Natural killer cell (primary cell): ENCODE results near the gene MATN1. TPM values are rescaled to one million over a fixed set of nuclear protein-coding genes. Genes with fewer than 3 reads are reported as not detected.

Source experiments
- ATAC-seq, 3 donors: fragments of 150-1000 bp in 2 of 3; fragments of 200-7000 bp in 1 of 3; cut with Tn5 transposase; 1 replicate in 1 of 3; 2 replicates in 2 of 3; pipeline ENCODE4 v1.10.0; 2021; ENCODE audit warnings: mild to moderate bottlenecking in 2 of 3, moderate library complexity in 2 of 3
- DNase-seq, 2 donors: peaks; one replicate each; pipeline versions ENCODE4 v3.0.0 to v3.0.0-alpha.2; 2013 to 2021; ENCODE audit warnings: mixed read lengths in 1 of 2
- H3K27ac ChIP-seq: one replicate; pipeline ENCODE4 v1.5.1; 2013; ENCODE audit warnings: mild to moderate bottlenecking, low read length
- H3K27me3 ChIP-seq: one replicate; pipeline ENCODE4 v1.6.1; 2013; ENCODE audit warnings: low read length; ENCODE audit not compliant: control insufficient read depth, insufficient read depth
- H3K36me3 ChIP-seq: one replicate; pipeline ENCODE4 v1.6.1; 2013; ENCODE audit warnings: low read length; ENCODE audit not compliant: control insufficient read depth, insufficient read depth
- H3K4me1 ChIP-seq: one replicate; pipeline ENCODE4 v1.6.1; 2013; ENCODE audit warnings: low read length; ENCODE audit not compliant: control insufficient read depth, insufficient read depth
- H3K4me3 ChIP-seq: one replicate; pipeline ENCODE4 v1.5.1; 2013; ENCODE audit warnings: low read length
- H3K9me3 ChIP-seq: one replicate; pipeline ENCODE4 v1.6.1; 2013; ENCODE audit warnings: low read length; ENCODE audit not compliant: control insufficient read depth, insufficient read depth
- H3K27ac Mint-ChIP-seq, 2 donors: one replicate each; pipeline ENCODE4 v1.8.0; 2022; ENCODE audit warnings: mild to moderate bottlenecking in 2 of 2, mixed read lengths in 2 of 2, moderate library complexity in 1 of 2
- H3K27me3 Mint-ChIP-seq, 2 donors: one replicate each; pipeline ENCODE4 v1.8.0; 2022; ENCODE audit warnings: low read depth in 2 of 2, mixed read lengths in 2 of 2
- H3K36me3 Mint-ChIP-seq: one replicate; pipeline ENCODE4 v1.8.0; 2022; ENCODE audit warnings: mixed read lengths
- H3K4me1 Mint-ChIP-seq, 2 donors: one replicate each; pipeline ENCODE4 v1.8.0; 2022; ENCODE audit warnings: mixed read lengths in 2 of 2
- H3K4me3 Mint-ChIP-seq: one replicate; pipeline ENCODE4 v1.8.0; 2022; ENCODE audit warnings: mild to moderate bottlenecking, moderate library complexity, mixed read lengths
- H3K9me3 Mint-ChIP-seq, 2 donors: one replicate each; pipeline ENCODE4 v1.8.0; 2022; ENCODE audit warnings: mixed read lengths in 2 of 2
- WGBS: methylation state at CpG from one replicate; pipeline ENCODE4 v1.1.7; 2013; ENCODE audit warnings: missing lambda C conversion rate; ENCODE audit not compliant: insufficient coverage; 5-methylcytosine and 5-hydroxymethylcytosine counted together
- intact Hi-C: fragments of 100-400 bp; cut with micrococcal nuclease; formaldehyde crosslinking; loops from one replicate; pipeline ENCODE4 v1.14.2; 2022
- total RNA-seq, 4 donors: library from RNA; stranded (reverse); fragments of 120-200 nt in 1 of 4; gene quantifications; one replicate each; pipeline versions ENCODE4 v1.2.3 to v1.2.4, GENCODE V29; 2013 to 2022
- TF ChIP-seq, protein P1 (sequence below): fragments of 200-600 bp; IDR thresholded peaks from one replicate; pipeline ENCODE4 v1.8.0; 2022; ENCODE audit warnings: antibody characterized with exemption

The MATN1 gene
- total RNA-seq, 3 donors from 2014 or later (not counting 1 experiment from before 2014, with no cell fraction given): 0.93 to 1.7 (median 1.2) TPM

DNA sequence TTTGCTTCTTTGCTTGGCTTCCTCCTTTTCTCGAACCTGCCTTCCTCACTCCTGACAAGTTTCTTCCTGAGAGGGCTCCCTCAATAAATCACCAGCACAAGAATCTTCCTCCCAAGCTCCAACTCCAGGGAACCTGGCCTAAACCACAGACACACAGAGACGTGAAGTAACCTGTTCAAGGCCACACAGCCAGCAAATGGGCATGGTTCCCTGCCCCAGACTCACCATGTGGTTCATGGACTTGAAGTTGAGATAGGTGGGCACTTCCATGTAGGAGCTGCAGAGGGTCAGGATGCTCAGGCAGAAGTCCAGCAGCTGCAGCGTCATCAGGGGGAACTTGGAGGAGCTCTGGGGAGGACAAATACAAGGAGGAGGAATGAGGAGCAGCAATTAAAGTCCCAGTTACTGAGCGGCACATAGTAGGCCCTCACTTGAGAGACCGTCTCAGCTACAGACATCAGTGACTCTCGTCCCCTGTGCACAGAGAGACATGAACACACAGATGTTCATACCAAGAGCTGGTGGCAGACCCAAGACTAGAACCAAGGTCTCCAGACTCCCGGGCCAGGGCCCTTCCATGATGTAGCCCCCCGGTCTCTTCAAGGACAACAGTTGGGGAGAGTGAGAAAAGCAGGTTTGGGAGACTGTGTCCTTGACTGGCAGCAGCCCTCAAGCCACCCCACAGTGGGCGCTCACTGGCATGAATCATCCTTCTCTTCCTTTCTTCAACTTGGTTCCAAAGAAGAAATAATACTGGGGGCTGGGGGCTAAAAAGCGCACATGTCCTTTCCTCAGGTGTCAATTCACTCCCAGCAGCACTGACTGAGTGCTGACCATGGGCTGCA, 15.6 kb upstream of the MATN1 start:
- Mint-ChIP-seq H3K27me3 (no peaks in the 10 kb centered on the region), H3K4me3 (peak overlapping the region; percentile 57), H3K36me3 (peaks cover 13% of the 10 kb centered on the region), H3K27ac (peak overlapping the region; percentile 99 to 100), H3K9me3 (no peaks in the 10 kb centered on the region), H3K4me1 (peaks cover 65 to 79% of the 10 kb centered on the region in 2 donors)
- Histone ChIP-seq H3K4me1 (peaks cover 66% of the 10 kb centered on the region), H3K27me3 (no peaks in the 10 kb centered on the region), H3K36me3 (peaks cover 86% of the 10 kb centered on the region), H3K27ac (peak overlapping the region; percentile 57), H3K9me3 (peaks cover 15% of the 10 kb centered on the region), H3K4me3 (no peak overlapping the region)
- intact Hi-C loops: no loop called here
- TF ChIP-seq, protein P1, sequence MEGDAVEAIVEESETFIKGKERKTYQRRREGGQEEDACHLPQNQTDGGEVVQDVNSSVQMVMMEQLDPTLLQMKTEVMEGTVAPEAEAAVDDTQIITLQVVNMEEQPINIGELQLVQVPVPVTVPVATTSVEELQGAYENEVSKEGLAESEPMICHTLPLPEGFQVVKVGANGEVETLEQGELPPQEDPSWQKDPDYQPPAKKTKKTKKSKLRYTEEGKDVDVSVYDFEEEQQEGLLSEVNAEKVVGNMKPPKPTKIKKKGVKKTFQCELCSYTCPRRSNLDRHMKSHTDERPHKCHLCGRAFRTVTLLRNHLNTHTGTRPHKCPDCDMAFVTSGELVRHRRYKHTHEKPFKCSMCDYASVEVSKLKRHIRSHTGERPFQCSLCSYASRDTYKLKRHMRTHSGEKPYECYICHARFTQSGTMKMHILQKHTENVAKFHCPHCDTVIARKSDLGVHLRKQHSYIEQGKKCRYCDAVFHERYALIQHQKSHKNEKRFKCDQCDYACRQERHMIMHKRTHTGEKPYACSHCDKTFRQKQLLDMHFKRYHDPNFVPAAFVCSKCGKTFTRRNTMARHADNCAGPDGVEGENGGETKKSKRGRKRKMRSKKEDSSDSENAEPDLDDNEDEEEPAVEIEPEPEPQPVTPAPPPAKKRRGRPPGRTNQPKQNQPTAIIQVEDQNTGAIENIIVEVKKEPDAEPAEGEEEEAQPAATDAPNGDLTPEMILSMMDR: no peak
- 91% methylated on average over 10 of the region's 10 CpGs for WGBS
- ATAC-seq (no peak), DNase-seq (no peak)

DNA sequence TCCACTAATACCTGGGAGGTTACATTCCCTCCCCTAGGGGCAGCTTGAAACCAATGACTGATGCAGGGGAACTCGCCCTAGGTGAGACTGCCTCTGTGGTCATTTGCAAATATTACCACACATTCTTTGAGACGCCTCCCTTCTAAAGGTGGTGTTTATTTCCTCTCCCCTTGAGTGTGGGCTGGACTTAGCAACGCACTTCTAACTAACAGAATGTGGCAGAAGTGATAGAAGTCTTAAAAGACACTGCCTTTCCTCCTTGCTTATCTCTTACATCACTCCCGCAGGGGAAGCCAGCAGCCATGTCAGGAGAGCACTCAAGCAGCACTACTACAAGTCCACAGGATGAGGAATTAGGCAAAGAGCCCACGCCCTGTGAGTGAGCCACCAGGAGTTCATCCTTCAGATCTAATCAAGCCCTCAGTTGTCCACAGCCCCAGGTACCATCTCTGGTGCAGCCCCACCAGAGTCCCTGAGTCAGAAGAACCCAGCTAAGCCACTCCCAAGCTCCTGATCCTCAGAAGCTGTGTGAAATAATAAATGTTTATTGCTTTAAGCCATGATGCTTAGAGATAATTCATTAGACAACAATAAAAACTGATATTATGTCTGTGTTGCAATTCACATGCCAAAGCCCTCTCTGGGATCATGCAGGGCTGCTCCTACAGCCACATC, 14.8 kb upstream of the MATN1 start:
- H3K4me3 ChIP-seq: no peak overlapping the region
- Mint-ChIP-seq H3K27ac (peak overlapping the region; percentile 99 to 100), H3K4me1 (peaks cover 58 to 71% of the 10 kb centered on the region in 2 donors), H3K9me3 (no peaks in the 10 kb centered on the region), H3K4me3 (peak overlapping the region; percentile 57), H3K27me3 (no peaks in the 10 kb centered on the region), H3K36me3 (peaks cover 17% of the 10 kb centered on the region)
- H3K4me1 ChIP-seq: peaks cover 59% of the 10 kb centered on the region
- H3K36me3 ChIP-seq: peaks cover 93% of the 10 kb centered on the region
- peak in 1 of 2 donors; percentile 19 for DNase-seq
- peaks cover 15% of the 10 kb centered on the region for H3K9me3 ChIP-seq
- no peaks in the 10 kb centered on the region for H3K27me3 ChIP-seq
- peak overlapping the region; percentile 57 for H3K27ac ChIP-seq
- intact Hi-C loops: no loop called here
- WGBS: 49% methylated on average over 3 of the region's 5 CpGs
- peak; percentile 50 to 75 (median 58) for ATAC-seq
- TF ChIP-seq, protein P1: no peak

DNA sequence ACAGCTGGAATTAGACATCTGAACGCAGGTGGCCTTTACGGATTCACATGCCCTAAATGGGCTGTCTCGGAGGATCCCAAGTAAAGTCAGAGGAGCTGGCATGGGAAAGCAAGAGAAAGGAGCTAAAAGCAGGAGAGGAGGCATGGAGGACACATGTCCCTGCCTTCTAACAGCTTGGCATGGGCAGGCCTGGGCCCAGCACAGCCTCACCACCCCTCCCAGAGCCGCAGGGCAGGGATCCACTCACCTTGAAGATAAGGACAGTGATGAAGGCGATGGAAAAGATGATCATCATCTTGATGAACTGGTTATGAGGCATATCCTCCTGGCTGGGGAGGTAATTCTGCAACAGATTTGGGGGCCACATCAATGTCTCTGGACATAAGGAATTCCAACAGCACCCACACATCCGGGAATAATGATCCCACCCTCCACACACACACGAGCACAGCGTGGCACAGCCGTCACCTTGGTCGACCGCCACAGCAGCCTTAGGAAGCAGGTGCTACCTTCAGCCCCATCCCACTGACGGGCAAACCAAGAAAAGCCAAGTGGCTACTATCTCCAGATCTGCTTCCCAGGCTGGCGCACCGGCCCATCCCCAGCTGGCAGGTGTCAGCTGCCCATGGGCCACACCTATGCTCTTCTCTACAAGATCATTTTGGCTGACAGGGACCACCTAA, 14.1 kb upstream of the MATN1 start:
- peaks cover 52% of the 10 kb centered on the region for H3K4me1 ChIP-seq
- ATAC-seq: no peak

More for the DNA sequence above, 14.1 kb upstream of the MATN1 start:
- H3K27me3 ChIP-seq: no peaks in the 10 kb centered on the region
- Mint-ChIP-seq H3K9me3 (no peaks in the 10 kb centered on the region), H3K4me3 (no peak overlapping the region), H3K36me3 (peaks cover 21% of the 10 kb centered on the region), H3K27ac (peak overlapping the region; percentile 99 to 100), H3K4me1 (peaks cover 51 to 65% of the 10 kb centered on the region in 2 donors), H3K27me3 (no peaks in the 10 kb centered on the region)
- H3K4me3 ChIP-seq: no peak overlapping the region
- peaks cover 15% of the 10 kb centered on the region for H3K9me3 ChIP-seq
- 91% methylated on average over 14 of the region's 14 CpGs for WGBS
- peak overlapping the region; percentile 57 for H3K27ac ChIP-seq
- no peak for DNase-seq
- TF ChIP-seq, protein P1: no peak
- H3K36me3 ChIP-seq: peaks cover 95% of the 10 kb centered on the region
- intact Hi-C loops: no loop called here
